ENCODE results near the gene DDR2.

DDR2 gene

DNA sequence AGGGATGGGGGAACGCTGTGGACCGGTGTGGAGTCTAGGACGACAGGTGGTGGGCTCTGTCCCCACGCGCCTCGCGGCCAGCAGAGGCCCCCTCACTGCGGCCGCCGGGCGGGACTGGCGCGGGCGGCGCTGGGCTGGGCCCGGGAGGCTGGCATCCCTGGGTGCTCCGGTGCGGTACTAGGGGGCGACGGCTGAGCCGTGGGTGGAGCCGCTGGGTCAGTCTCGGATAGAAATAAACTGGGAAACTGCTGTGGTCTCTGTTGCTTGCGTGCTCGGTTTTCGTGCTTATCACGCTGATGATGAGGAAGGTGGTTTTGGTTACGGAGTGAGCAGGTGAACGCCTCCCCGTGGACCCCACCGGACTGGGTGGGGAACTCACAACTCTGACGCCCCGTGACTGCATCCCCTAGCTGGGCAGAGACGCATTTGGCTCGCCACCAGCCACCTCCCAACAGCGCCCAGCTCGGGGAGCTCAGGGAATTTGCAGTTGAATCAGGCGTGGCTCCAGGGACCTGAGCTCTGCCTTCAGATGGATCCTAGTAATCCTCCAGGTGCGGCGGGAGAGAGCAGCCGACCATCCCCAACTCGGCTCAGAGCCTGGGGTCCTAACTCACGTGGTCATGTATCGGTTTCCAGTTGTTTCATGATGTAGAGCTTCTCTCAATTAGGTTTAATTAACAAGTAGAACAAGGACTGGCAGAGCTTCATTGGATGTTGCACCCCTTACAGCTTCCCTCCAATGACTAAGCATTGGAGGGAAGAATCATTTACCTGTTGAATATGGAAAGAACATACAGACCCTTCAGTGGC is 190.3 kb downstream of the DDR2 start:
- DNase-seq (ENCODE audit: low read depth), result no peak
- TF ChIP-seq, protein P1, sequence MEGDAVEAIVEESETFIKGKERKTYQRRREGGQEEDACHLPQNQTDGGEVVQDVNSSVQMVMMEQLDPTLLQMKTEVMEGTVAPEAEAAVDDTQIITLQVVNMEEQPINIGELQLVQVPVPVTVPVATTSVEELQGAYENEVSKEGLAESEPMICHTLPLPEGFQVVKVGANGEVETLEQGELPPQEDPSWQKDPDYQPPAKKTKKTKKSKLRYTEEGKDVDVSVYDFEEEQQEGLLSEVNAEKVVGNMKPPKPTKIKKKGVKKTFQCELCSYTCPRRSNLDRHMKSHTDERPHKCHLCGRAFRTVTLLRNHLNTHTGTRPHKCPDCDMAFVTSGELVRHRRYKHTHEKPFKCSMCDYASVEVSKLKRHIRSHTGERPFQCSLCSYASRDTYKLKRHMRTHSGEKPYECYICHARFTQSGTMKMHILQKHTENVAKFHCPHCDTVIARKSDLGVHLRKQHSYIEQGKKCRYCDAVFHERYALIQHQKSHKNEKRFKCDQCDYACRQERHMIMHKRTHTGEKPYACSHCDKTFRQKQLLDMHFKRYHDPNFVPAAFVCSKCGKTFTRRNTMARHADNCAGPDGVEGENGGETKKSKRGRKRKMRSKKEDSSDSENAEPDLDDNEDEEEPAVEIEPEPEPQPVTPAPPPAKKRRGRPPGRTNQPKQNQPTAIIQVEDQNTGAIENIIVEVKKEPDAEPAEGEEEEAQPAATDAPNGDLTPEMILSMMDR (IDR thresholded peaks at IDR 0.05; ENCODE audit: insufficient read depth, low read depth, low read length, missing control alignments), result no peak
- H3K4me3 ChIP-seq (ENCODE audit: low read depth, low read length), result peak overlapping the region; percentile 1

DNA sequence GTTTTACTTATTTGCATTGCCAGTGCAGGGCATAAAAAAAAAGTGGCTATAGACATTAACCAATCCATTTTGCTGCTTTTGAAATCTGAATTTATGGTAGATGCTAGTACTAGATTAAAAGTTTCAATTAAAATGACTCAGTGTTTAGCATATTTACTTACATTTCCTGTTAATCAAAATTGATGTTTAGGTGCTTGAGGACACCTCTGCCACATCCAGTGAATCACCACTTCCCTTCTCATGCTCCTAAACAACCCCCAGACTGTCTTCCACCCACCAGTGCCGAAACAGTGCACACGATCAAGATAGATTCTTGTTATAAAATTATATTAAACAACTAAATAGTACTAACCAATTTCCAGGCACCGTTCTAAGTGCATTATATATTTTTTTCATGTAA is 191.0 kb downstream of the DDR2 start:
- no peak for DNase-seq (ENCODE audit: low read depth)
- TF ChIP-seq, protein P1 (IDR thresholded peaks at IDR 0.05; ENCODE audit: insufficient read depth, low read depth, low read length, missing control alignments), result no peak
- no peak overlapping the region for H3K4me3 ChIP-seq (ENCODE audit: low read depth, low read length)

DNA sequence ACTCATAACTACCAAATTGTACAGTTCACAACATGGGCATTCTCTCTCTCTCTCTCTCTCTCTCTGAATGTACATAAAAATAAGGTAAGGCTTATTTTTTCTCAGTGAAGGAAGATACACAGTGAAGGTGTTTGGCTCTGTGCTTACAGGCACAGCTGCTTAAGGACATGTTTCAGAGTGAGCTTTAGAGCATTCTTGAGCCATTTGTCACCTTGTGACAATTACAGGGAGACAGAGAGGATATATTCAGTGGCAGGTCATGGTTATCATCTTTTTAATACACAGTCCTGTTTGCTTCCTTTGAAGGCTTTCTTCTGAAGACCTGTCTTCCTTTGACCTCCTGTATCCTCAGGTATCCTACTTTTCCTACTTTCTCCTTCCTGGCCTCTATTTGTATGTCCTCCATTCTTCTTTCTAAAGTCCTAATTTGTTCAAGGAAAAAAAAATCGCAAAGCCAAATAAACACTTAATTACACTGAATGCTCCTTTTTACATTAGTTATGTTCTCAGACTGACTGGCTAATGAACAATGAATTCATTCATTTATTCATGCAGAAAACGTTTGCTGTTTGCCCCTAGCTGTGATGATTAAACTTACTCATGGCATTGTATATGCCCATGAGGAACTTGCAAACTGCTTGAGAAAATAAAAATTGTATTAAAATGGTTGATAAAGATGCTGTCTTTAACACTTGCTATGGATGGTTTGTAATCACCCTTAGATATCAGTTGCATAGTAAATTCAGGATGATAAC is 191.7 kb downstream of the DDR2 start:
- DNase-seq (ENCODE audit: low read depth), result no peak
- no peak overlapping the region for H3K4me3 ChIP-seq (ENCODE audit: low read depth, low read length)
- TF ChIP-seq, protein P1 (IDR thresholded peaks at IDR 0.05; ENCODE audit: insufficient read depth, low read depth, low read length, missing control alignments), result no peak

DNA sequence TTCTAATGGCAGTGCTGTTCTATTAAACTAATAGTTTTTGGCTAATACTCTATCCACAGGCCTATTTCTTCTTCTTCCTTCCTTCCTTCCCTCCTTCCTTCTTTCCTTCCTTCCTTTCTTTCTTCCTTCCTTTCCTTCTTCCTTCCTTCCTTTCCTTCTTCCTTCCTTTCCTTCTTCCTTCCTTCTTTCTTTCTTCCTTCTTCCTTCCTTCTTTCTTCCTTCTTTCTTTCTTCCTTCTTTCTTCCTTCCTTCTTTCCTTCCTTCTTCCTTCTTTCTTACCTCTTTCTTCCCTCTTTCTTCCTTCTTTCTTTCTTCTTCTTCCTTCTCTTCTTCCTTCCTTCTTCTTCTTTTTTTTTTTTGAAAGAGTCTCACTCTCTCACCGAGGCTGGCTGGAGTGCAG is 197.0 kb downstream of the DDR2 start:
- no peak overlapping the region for H3K4me3 ChIP-seq (ENCODE audit: low read depth, low read length)
- DNase-seq (ENCODE audit: low read depth), result no peak
- TF ChIP-seq, protein P1 (IDR thresholded peaks at IDR 0.05; ENCODE audit: insufficient read depth, low read depth, low read length, missing control alignments), result no peak

DNA sequence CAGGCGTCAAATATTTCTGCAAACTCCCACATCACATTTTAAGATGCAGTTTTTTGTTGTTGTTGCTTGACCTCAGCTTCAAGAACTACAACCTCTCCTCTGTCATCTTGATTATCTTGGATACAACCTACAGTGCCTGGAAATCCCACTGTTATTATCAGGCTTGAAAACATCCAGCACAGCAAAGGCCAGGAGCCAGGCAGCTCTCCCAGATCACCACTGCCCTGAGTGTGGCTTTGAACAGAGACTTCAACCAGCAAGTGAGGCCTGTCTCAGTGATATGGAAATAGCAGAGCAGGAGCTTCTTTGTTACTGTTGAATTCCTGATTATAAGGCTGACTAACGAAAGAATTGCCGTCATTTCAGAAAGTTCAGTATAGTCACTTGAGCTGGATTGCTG is 200.2 kb downstream of the DDR2 start:
- no peak overlapping the region for H3K4me3 ChIP-seq (ENCODE audit: low read depth, low read length)
- TF ChIP-seq, protein P1 (IDR thresholded peaks at IDR 0.05; ENCODE audit: insufficient read depth, low read depth, low read length, missing control alignments), result no peak
- DNase-seq (ENCODE audit: low read depth), result no peak

DNA sequence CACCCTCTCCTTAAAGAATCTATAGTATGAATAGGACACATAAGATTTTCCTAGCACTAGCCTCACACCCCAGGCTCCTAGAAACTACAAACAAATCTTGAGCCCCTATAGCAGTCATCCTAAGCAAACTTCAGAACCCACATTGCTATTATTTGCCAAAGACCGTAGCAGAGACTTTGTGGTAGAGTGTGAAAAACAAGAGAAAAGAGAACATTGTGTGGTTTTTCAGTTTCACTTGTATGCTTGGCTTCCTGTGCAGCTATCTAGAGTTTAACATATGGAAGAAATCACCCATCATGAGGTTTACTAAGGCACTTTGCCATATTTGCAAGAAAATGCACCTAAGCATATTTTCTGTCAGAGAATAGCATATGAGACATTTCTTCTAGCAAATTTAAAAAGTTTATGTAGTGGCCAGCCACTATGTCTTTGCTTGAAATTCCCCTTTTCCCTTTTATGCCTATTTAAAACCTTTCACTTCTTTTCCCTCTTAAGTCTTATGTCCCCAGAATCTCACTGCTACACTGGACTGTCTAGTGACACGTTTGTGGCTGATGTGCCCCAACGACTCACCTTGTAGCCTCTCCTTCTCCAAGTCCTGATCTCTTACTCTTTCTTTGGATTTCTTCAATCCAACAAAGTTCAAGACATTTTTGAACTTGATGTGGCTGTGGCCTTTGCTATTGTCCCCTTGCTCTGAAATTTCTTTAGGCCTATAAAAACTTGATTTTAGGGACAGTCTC is 203.1 kb downstream of the DDR2 start:
- TF ChIP-seq, protein P1 (IDR thresholded peaks at IDR 0.05; ENCODE audit: insufficient read depth, low read depth, low read length, missing control alignments), result no peak
- H3K4me3 ChIP-seq (ENCODE audit: low read depth, low read length), result no peak overlapping the region
- peak; percentile 73 for DNase-seq (ENCODE audit: low read depth)
